G401 (cell line): ENCODE data around the gene SPACA5B. TPM values are rescaled to one million over a fixed set of nuclear protein-coding genes. Genes with fewer than 3 reads are reported as not detected.
"Not testable (repeated sequence)": the region's sequence is repeated elsewhere in the genome, so short reads cannot be mapped to it uniquely, and the experiment has no call there.

Source experiments
- DNase-seq: peaks from one replicate; pipeline ENCODE4 v3.0.0-alpha.2; 2015; ENCODE audit warnings: low spot score
- in situ Hi-C: cut with HindIII; loops from 2 replicates; pipeline ENCODE4 v1.10.0; 2016; ENCODE audit warnings: low sequenced_read_pairs, mixed read lengths
- total RNA-seq: library from RNA; depleted of rRNA; stranded (reverse); fragments of >200 nt; shearing (Covaris generic); gene quantifications from 2 replicates; pipeline ENCODE4 v1.2.3, GENCODE V29; 2014; rRNA removed

SPACA5B gene
- not detected in 2 replicates for total RNA-seq

DNA sequence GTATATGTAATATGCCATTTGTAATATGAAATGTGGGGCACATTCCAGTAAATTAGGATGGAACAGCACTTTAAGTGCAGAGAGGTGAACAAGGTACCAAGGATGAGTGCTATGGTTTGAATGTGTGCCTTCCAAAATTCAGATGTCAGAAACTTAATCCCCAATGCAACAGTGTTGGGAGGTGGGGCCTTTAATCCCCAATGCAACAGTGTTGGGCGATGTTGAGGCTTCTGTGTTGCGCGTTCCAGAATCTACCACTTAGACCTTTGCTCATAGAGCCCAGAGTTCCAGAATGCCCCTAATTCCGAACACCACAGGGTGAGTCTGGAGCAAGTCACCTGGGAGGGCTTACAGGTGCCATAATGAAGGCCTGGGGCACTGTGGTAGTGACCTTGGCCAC lies at the start of gene SPACA5B:
TSS of gene SPACA5B (plus strand) at position 301 of the 400 bp plus-strand sequence. CDS start at position 363, 62 bp downstream.
- not testable (repeated sequence) for DNase-seq

DNA sequence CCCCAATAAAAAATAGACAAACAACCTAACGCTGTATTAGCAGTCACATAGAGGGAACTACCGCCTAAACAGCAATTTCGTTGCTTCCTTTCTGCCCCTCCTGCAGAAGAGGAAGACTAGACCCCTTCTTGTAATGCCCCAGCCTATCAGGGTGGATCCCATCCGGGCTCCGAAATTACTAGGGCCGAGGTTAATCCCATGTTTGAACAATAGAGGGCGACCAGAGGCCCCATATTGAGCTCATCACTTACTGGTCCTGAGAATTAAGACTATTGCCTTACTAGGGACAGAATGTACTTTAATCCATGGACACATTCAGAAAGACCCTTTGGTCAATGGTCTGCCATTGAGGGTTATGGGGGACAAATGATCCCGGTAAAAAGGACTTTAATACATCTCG lies 47.2 kb upstream of the SPACA5B start:
- peak; percentile 40 for DNase-seq
- in situ Hi-C loops, result no loop called here

More for the DNA sequence above, at the start of gene SPACA5B:
- in situ Hi-C loops, result not testable (repeated sequence)

DNA sequence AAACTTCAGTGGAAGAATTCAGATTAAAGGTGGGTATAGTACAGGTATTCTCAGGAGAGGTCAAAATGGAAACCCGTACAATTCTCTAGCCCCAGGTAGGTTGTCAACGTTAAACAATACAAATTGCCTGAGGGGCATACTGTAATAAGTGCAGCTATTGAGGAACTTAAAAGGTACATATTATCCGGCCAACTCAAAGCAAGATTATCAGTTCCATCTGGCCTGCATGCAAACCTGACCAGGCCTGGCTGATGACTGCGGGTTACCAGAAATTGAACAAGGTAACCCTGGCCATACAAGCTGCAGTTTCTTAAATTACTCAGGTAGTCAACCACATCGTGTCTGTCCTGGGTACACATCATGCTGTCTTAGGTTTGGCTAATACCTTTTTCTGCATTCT lies 46.7 kb upstream of the SPACA5B start:
- DNase-seq, result no peak
- in situ Hi-C loops, result no loop called here

- no peak for DNase-seq
- in situ Hi-C loops, result no loop called here
These were observed 44.3 kb upstream of the SPACA5B start for GRCh38 chrX:48086082-48086481.

GRCh38 chrX:48090123-48090522 lies 40.3 kb upstream of the SPACA5B start:
- no peak for DNase-seq
- in situ Hi-C loops, result no loop called here

DNA sequence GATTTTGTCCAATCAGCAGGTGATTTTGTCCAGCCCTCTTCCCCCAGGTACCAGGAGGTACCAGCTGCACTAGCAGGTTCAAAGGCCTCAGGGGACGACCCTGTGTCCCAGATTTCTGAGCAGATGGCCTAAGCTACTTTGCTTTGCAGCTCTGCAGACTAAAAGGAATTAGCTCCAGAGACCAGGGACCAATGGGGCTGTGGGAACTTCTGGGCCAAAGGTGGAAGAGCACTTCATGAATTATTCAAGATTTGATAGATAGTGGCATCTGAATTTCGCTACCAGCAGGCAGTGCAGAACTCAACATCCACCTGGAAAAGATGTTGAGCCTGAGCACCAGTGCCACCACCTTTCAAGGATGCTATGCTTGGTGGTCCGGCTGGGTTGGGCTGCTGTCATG lies 37.9 kb upstream of the SPACA5B start:
- in situ Hi-C loops, DNase-seq: not testable (repeated sequence)

- DNase-seq, result no peak
- in situ Hi-C loops, result no loop called here
These were observed 29.0 kb upstream of the SPACA5B start for GRCh38 chrX:48101443-48101842.

DNA sequence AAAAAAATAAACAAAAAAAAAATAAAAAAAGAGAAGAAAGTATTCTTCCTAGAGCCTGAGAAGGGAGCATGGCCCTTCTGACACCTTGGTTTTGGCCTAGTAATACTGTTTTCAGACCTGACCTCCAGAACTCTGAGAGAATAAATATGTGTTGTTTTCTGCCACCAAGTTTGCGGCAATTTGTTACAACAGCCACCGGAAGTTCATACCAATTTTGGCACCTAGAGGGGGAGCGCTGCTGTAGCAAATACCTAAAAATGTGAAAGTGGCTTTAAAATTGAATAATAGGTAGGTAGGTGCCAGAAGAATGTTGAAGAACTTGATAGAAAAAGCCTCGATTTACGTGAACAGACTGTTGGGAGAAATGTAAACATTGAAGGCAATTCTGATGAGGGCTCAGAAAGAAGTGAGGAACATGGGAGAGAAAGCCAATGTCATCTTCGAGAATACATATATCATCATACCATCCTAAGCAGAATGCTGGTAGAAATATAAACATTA lies 27.5 kb upstream of the SPACA5B start:
- no peak for DNase-seq
- in situ Hi-C loops, result no loop called here

- in situ Hi-C loops, result no loop called here
- DNase-seq, result no peak
These were observed 22.7 kb upstream of the SPACA5B start for GRCh38 chrX:48107717-48108116.

- in situ Hi-C loops, DNase-seq: not testable (repeated sequence)
These were observed 5.1 kb upstream of the SPACA5B start for GRCh38 chrX:48125286-48125685.

DNA sequence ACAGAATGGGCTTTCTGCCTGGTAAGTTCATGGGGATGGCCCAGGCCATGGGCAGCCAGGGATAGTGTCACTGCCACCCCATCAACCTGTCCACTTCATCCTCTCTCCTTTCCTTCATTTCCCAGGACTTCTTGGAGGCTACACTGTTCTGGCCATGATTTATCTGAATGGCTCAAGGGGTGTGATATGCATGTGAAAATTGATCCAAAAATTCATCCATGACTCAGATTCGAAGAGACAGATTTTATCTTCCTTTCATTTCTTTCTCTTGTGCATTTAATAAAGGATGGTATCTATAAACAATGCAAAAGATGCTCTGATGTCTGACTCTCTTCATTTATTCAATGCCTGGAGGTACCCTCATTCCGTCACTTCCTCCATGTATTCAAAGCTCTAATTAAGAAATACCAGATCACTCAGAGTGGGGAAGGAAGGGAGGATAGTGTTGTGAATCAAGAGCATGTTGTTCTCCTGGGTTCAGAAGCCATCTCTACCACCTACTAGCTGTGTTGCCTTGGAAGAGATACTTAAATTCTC lies 1.9 kb downstream of the SPACA5B start:
- DNase-seq, in situ Hi-C loops: not testable (repeated sequence)

DNA sequence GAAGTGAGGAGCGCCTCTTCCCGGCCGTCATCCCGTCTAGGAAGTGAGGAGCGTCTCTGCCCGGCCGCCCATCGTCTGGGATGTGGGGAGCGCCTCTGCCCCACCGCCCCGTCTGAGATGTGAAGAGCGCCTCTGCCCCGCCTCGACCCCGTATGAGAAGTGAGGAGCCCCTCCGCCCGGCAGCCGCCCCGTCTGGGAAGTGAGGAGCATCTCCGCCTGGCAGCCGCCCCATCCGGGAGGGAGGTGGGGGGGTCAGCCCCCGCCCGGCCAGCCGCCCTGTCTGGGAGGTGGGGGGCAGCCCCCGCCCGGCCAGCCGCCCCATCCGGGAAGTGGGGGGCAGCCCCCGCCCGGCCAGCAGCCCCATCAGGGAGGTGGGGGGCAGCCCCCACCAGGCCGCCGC lies 8.7 kb downstream of the SPACA5B start:
- in situ Hi-C loops, DNase-seq: not testable (repeated sequence)

- in situ Hi-C loops, DNase-seq: not testable (repeated sequence)
These were observed 11.5 kb downstream of the SPACA5B start for GRCh38 chrX:48141810-48142508.

- DNase-seq, in situ Hi-C loops: not testable (repeated sequence)
These were observed 12.3 kb downstream of the SPACA5B start for GRCh38 chrX:48142697-48143096.

- no peak for DNase-seq
- in situ Hi-C loops, result no loop called here
These were observed 23.3 kb downstream of the SPACA5B start for GRCh38 chrX:48153769-48154168.

DNA sequence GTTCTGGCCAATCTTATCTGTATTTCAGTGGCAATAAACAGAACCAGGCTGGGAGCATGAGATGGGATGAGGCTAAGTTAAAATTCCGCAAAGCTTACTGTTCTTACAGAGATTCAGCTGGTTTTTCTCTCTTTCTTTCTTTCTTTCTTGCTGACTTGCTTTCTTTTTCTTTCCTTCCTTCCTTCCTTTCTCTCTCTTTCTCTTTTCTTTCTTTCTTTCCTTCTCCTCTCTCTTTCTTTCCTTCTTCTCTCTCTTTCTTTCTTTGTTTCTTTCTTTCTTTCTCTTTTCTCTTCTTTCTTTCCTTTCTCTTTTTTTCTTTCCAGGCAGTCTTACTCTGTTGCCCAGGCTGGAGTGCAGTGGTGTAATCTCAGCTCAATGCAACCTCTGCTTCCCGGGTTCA lies 24.4 kb downstream of the SPACA5B start:
- in situ Hi-C loops, result no loop called here
- DNase-seq, result no peak

DNA sequence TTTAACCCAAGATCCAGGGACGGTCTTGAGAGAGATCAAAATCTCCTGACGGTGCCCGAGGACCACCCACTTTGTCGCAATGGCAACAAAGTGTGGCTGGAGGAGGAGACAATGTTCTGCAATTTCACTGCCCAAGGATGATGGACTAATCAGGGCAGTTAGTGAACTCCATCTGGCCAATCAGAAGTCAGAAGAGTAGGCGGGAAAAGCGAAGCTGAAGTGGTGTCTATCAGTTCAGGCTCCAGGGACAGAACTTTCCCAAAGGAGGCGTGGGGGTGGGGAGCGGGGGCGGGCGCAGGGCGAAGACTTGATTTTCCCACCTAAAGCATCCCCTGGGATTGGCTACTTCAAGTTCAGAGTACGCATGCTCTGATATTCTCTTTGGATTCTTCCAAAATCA lies 25.6 kb downstream of the SPACA5B start:
- no peak for DNase-seq

GRCh38 chrX:48165241-48165640 lies 34.8 kb downstream of the SPACA5B start:
- in situ Hi-C loops, result no loop called here

More for the DNA sequence above, 25.6 kb downstream of the SPACA5B start:
- in situ Hi-C loops, result no loop called here

GRCh38 chrX:48166322-48166721 lies 35.9 kb downstream of the SPACA5B start:
- in situ Hi-C loops, DNase-seq: not testable (repeated sequence)

More at GRCh38 chrX:48165241-48165640, 34.8 kb downstream of the SPACA5B start:
- DNase-seq, result no peak

GRCh38 chrX:48179691-48180090 lies 49.3 kb downstream of the SPACA5B start:
- in situ Hi-C loops, result no loop called here
- DNase-seq, result no peak

DNA sequence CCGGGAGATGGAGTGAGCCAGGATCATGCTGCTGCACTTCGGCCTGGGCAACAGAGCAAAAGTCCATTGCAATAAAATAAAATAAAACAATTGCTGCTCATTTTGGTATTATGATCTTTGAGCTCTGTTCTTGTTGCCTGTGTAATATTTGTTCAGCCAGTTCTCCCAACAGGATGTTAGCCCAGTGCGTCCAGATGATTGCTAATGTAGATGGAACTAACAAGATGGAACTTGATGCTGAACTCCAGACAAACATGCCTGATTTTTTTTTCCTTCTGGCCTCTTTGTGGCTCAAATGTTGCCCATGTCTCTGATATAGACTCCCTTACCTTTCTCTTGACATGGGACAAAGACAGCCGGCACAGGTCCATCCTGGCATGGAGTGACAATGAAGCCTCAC lies 50.4 kb downstream of the SPACA5B start:
- no peak for DNase-seq
- in situ Hi-C loops, result no loop called here
